Thyroid gland (tissue), 4 donors: ENCODE results near the gene AKR1B15. TPM values are rescaled to one million over a fixed set of nuclear protein-coding genes. Genes with fewer than 3 reads are reported as not detected.
"Not testable (repeated sequence)": the region's sequence is repeated elsewhere in the genome, so short reads cannot be mapped to it uniquely, and the experiment has no call there.

Experiments used
- DNase-seq, 2 donors: peaks; one replicate each; pipeline ENCODE4 v3.0.0-alpha.2; 2019
- H3K27ac ChIP-seq, 3 donors: fragments of 200-600 bp; sonication (generic); 1 replicate in 2 of 3; 2 replicates in 1 of 3; pipeline ENCODE4 v1.5.1; 2016 to 2019; ENCODE audit warnings: mild to moderate bottlenecking in 1 of 3, moderate library complexity in 1 of 3
- H3K27me3 ChIP-seq: fragments of 200-600 bp; sonication (generic); one replicate; pipeline ENCODE4 v1.5.1; 2019
- H3K36me3 ChIP-seq, 2 donors: fragments of 200-600 bp; sonication (generic); one replicate each; pipeline ENCODE4 v1.5.1; 2016 to 2019
- H3K4me1 ChIP-seq, 2 donors: fragments of 200-600 bp; sonication (generic); one replicate each; pipeline ENCODE4 v1.5.1; 2017 to 2019
- H3K4me3 ChIP-seq, 3 donors: fragments of 200-600 bp; sonication (generic); replicated peaks in 1 of 3; 1 replicate in 2 of 3; 2 replicates in 1 of 3; pipeline ENCODE4 v1.5.1; 2016; ENCODE audit warnings: mild to moderate bottlenecking in 1 of 3
- H3K9me3 ChIP-seq: fragments of 200-600 bp; sonication (generic); one replicate; pipeline ENCODE4 v1.5.1; 2017
- CTCF ChIP-seq, 6 experiments: fragments of 200-600 bp in 3 of 6; fragments of 450-650 bp in 3 of 6; sonication (generic) in 3 of 6; IDR thresholded peaks; one replicate each; pipeline ENCODE4 v1.5.1; 2016 to 2019; ENCODE audit warnings: antibody characterized with exemption in 6 of 6, mild to moderate bottlenecking in 2 of 6, inconsistent platforms in 1 of 6, moderate library complexity in 1 of 6
- POLR2A ChIP-seq, 2 donors: fragments of 450-650 bp; IDR thresholded peaks; one replicate each; pipeline ENCODE4 v1.6.1; 2017; ENCODE audit warnings: antibody characterized with exemption in 2 of 2, mild to moderate bottlenecking in 2 of 2, moderate library complexity in 1 of 2
- WGBS, 2 donors: methylation state at CpG; one replicate each; pipeline ENCODE4 v1.1.5; 2017; 5-methylcytosine and 5-hydroxymethylcytosine counted together
- intact Hi-C: fragments of 100-400 bp; cut with DNase I; formaldehyde crosslinking; loops from one replicate; pipeline ENCODE4 v1.15.1; 2023
- total RNA-seq, 4 donors: library from RNA; depleted of rRNA; stranded (reverse); fragments of >200 nt; gene quantifications; one replicate each; pipeline ENCODE4 v1.2.3, GENCODE V29; 2016

AKR1B15 gene
- total RNA-seq, 4 donors from 2014 or later, result 0.56 to 1.2 TPM; not detected in 2

DNA sequence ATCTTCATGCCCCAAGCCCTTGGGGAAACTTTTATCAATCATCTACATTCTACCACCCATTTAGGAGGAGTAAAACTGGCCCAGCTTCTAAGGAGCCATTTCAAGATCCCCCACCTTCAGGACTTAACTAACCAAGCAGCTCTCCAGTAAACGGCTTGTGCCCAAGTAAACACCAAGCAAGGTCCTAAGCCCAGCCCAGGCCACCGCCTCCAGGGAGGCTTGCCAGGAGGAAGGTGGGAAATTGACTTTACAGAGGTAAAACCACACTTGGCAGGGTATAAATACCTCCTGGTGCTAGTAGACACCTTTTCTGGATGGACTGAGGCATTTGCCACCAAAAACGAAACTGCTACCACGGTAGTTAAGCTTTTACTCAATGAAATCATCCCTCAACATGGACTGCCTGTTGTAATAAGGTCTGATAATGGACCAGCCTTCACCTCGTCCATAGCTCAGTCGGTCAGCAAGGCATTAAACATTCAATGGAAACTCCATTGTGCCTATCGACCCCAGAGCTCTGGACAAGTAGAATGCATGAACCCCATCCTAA lies 5.6 kb downstream of the AKR1B15 start:
- H3K27ac ChIP-seq, result no peak overlapping the region

GRCh38 chr7:134557391-134557790 lies 8.5 kb downstream of the AKR1B15 start:
- H3K4me3 ChIP-seq, result no peak overlapping the region
- H3K27ac ChIP-seq, result no peak overlapping the region
- TF ChIP-seq POLR2A (IDR thresholded peaks at IDR 0.05) (no peak), CTCF (IDR thresholded peaks at IDR 0.05) (no peak)
- intact Hi-C loops, result no loop called here
- H3K36me3 ChIP-seq, result no peaks in the 10 kb centered on the region
- no peaks in the 10 kb centered on the region for H3K27me3 ChIP-seq
- no peak for DNase-seq
- H3K9me3 ChIP-seq, result no peaks in the 10 kb centered on the region
- H3K4me1 ChIP-seq, result peaks cover 0 to 3% of the 10 kb centered on the region in 2 donors
- 72 to 89% methylated on average over 6 of the region's 6 CpGs for WGBS, 2 donors

More for the DNA sequence above, 5.6 kb downstream of the AKR1B15 start:
- WGBS, 2 donors, result 80 to 88% methylated on average over 7 of the region's 7 CpGs
- H3K4me1 ChIP-seq, result peaks cover 0 to 3% of the 10 kb centered on the region in 2 donors
- H3K27me3 ChIP-seq, result no peaks in the 10 kb centered on the region
- DNase-seq, result no peak
- TF ChIP-seq POLR2A (IDR thresholded peaks at IDR 0.05) (no peak), CTCF (IDR thresholded peaks at IDR 0.05) (no peak)
- no peaks in the 10 kb centered on the region for H3K9me3 ChIP-seq
- intact Hi-C loops, result no loop called here
- H3K4me3 ChIP-seq, result no peak overlapping the region
- no peaks in the 10 kb centered on the region for H3K36me3 ChIP-seq

- peaks cover 8% of the 10 kb centered on the region in 2 donors for H3K4me1 ChIP-seq
These were observed 9.5 kb downstream of the AKR1B15 start for GRCh38 chr7:134558370-134558769.

DNA sequence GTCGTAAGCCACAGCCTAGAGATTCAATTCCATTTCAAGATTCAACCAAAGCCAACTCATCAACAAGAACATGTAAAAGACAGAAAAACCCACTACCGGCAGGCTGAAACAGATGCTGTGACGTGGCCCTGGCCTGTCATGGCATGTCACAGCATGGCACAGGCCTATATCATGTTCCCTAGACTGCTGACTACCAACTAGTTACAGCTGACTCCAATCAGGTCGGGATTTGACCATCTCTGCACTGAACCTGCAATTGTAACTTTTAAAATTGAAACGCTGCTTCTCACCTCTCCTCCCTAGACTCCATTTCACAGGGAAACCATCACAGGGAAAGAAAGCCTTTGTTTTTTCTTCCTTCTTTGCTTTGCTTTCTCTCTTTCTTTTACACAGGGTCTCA lies 12.7 kb downstream of the AKR1B15 start:
- WGBS, 2 donors, result 72 to 75% methylated on average over 3 to 5 of the region's 5 CpGs
- H3K4me3 ChIP-seq, result not testable (repeated sequence)

More at GRCh38 chr7:134558370-134558769, 9.5 kb downstream of the AKR1B15 start:
- Histone ChIP-seq H3K4me3 (no peak overlapping the region), H3K9me3 (no peaks in the 10 kb centered on the region), H3K27ac (no peak overlapping the region), H3K27me3 (no peaks in the 10 kb centered on the region), H3K36me3 (no peaks in the 10 kb centered on the region)
- WGBS, 2 donors, result 86 to 97% methylated on average over 5 of the region's 5 CpGs
- TF ChIP-seq CTCF (IDR thresholded peaks at IDR 0.05), result no peak
- no peak for TF ChIP-seq POLR2A (IDR thresholded peaks at IDR 0.05)
- DNase-seq, result no peak
- intact Hi-C loops, result no loop called here

DNA sequence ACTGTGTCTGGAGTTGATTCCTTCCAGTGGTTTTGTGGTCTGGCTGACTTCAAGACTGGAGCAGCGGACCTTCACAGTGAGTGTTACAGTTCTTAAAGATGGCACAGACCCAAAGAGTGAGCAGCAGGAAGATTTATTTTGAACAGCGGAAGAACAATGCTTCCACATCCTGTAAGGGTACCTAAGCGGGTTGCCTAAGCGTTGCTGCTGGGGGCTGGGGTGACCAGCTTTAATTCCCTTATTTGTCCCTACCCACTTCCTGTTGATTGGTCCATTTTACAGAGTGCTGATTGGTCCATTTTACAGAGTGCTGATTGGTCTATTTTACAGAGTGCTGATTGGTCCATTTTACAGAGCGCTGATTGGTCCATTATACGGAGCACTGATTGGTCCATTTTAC lies 13.2 kb downstream of the AKR1B15 start:
- intact Hi-C loops, result no loop called here
- Histone ChIP-seq H3K4me1 (peaks cover 24 to 26% of the 10 kb centered on the region in 2 donors), H3K27ac (no peak overlapping the region), H3K4me3 (no peak overlapping the region), H3K36me3 (no peaks in the 10 kb centered on the region), H3K27me3 (no peaks in the 10 kb centered on the region), H3K9me3 (no peaks in the 10 kb centered on the region)
- peak; percentile 27 to 38 for DNase-seq
- WGBS, 2 donors, result 64 to 87% methylated on average over 6 of the region's 6 CpGs
- TF ChIP-seq POLR2A (IDR thresholded peaks at IDR 0.05) (no peak), CTCF (IDR thresholded peaks at IDR 0.05) (no peak)

More for the DNA sequence above, 12.7 kb downstream of the AKR1B15 start:
- H3K27ac ChIP-seq, DNase-seq, H3K27me3 ChIP-seq, H3K36me3 ChIP-seq, H3K9me3 ChIP-seq, intact Hi-C loops: not testable (repeated sequence)
- H3K4me1 ChIP-seq, result peaks cover 25 to 26% of the 10 kb centered on the region in 2 donors

DNA sequence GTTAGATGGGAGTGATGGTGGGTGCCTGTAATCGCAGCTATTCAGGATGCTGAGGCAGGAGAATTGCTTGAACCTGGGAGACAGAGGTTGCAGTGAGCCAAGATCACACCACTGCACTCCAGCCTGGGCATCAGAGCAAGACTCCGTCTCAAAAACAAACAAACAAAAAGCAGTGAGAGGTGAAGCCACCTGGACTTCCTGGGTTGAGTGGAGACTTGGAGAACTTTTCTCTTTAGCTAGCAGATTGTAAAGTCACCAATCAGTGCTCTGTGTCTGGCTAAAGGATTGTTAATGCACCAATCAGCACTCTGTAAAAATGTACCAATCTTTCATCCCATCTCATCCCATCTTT lies 14.5 kb downstream of the AKR1B15 start:
- H3K36me3 ChIP-seq, intact Hi-C loops, H3K9me3 ChIP-seq, H3K27me3 ChIP-seq, H3K4me3 ChIP-seq, DNase-seq: not testable (repeated sequence)
- Histone ChIP-seq H3K27ac (peak overlapping the region in 2 of 3 donors; percentile 15 to 31), H3K4me1 (peaks cover 24 to 26% of the 10 kb centered on the region in 2 donors)
- WGBS, 2 donors, result 64 to 65% methylated on average over 2 of the region's 2 CpGs
